A673 (cell line): ENCODE data around the gene DPYD.

Experiments
- CTCF ChIP-seq: fragments of 300-800, 200-600 bp; sonication (generic); conservative IDR thresholded peaks from 2 replicates; pipeline ENCODE4 v1.5.1; 2017; ENCODE audit warnings: low read depth, mild to moderate bottlenecking, antibody characterized with exemption, low read length, moderate library complexity, mixed read lengths
- EZH2 ChIP-seq: fragments of 200-600 bp; sonication (generic); IDR thresholded peaks from 2 replicates; pipeline ENCODE4 v1.6.1; 2017; ENCODE audit warnings: borderline replicate concordance, low read depth, mild to moderate bottlenecking, mixed read lengths, antibody characterized with exemption, low read length; ENCODE audit not compliant: poor library complexity, severe bottlenecking

GRCh38 chr1:97038410-97038809 lies 882.4 kb downstream of the DPYD start:
- no peak for TF ChIP-seq CTCF
- TF ChIP-seq EZH2: no peak
